ENCODE measurements around the gene NYNRIN.

DNA sequence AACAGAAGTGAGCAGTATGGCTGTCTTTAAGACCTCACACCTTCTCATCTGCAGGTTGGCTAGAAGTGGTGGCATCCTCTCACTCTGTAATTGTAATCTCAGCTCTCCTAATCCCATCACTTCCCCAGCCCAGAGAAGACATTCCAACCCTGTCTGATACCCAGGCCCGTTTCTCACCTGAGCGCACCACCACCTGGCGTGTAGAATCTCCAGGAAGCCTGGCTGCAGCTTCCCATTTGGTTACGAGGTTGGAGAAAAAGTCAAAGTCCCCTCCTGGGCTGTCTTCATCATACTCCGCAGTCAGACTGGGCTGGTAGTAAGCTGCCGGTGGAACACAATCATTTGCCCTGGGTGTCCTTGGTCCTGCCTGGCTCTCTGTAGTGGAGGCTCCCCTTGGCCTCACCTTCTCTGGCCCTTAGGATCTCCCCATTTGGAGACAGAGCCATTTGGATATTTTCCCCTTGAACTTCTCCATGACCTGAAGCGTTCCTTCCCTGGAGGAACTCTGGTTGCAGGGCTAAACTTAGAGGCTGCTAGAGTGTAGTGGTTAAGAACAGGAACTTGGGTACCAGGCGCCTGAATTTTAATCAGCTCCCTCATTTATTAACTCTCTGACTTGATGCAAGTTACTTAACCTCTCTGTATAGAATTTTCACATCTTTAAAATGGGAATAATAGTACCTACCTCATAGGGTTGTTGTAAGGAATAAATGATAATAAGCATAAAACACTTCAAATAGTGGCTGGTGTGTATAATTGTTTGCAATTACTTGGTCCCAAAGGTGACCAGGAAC lies 42.0 kb downstream of the NYNRIN start:
- TF ChIP-seq CTCF (IDR thresholded peaks at IDR 0.05) (no peak), EZH2 (IDR thresholded peaks at IDR 0.05) (no peak)
